HG02763 (cell line): Measurements from ENCODE around the gene COL20A1.

ENCODE experiments used
- ATAC-seq: cut with Tn5 transposase; IDR thresholded peaks from one replicate; pipeline ENCODE4 v1.9.1; 2021; ENCODE audit warnings: mild to moderate bottlenecking, moderate library complexity; ENCODE audit not compliant: unreplicated experiment

COL20A1 gene

GRCh38 chr20:63276956-63277355, 16.0 kb upstream of the COL20A1 start:
- no peak for ATAC-seq

DNA sequence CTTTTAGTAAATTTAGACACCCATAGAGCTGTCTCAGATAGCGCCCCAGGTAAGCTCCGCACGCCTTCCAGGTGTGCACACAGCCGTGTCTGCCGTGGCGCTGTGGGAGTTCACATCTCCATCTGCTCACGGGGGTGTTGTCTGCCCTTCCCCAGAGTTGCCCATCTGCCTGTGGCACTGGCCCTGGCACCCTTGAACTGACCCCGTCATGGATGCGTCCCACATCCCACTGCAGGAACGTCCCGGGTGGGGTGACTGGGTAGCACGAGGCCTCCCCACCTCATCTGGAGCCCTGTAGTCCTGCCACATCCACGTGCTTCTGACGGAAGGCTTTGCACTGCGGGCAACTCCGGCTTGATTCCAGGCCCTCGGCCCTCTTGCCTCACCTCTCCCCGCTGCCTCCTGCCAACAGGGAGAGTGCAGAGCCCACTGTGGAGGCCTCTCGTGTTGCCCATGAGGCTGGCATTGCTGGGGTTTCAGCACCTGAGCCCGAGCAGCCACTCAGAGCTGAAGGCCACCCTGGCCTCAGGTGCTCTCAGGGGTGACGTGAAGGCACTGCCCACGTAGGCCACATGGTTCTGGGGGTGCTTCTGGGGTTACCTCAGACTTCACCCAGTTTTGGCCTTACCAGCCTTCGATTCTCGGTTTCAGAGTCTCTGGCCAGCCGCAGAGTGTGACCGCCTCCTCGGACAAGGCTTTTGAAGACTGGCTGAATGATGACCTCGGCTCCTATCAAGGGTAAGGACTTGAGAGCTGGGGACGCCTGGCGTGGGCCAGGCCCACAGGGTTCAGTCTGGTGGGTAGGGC, 15.3 kb upstream of the COL20A1 start:
- ATAC-seq: no peak

- no peak for ATAC-seq
Measured at GRCh38 chr20:63278661-63279060, 14.3 kb upstream of the COL20A1 start.

GRCh38 chr20:63279931-63280330, 13.1 kb upstream of the COL20A1 start:
- ATAC-seq: no peak

- ATAC-seq: no peak
Measured at GRCh38 chr20:63280371-63280770, 12.6 kb upstream of the COL20A1 start.

DNA sequence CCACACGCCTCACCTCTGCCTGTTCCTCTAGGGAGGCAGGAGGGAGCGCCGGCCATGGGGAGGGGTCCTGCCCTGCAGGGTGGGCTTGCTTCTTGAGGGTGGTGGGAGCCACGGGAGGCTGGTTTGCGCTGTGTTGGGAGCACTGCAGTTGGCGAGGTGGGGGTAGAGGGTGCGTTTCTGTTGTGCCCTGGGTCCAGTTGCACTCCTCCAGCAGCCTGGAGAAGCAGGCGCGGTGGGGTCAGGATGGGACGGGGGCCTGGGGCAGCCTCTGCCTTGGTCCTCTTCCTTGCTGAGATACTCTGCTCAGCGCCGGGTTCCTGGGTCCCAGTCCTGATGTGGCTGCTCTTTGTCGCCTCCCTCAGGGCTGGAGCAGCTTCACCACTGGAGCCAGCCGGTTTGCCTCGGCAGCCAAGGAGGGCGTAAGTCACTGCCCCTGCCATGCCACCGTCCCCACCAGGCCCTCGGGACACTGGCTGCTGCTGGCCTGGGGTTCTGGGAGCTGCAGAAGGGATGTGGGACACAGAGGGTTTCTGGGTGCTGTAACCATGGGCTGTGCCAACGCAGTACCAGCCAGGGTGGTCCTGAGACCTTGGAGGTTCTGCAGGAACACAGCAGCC, 11.9 kb upstream of the COL20A1 start:
- ATAC-seq: no peak

- no peak for ATAC-seq
Measured at GRCh38 chr20:63281742-63282665, 11.0 kb upstream of the COL20A1 start.

DNA sequence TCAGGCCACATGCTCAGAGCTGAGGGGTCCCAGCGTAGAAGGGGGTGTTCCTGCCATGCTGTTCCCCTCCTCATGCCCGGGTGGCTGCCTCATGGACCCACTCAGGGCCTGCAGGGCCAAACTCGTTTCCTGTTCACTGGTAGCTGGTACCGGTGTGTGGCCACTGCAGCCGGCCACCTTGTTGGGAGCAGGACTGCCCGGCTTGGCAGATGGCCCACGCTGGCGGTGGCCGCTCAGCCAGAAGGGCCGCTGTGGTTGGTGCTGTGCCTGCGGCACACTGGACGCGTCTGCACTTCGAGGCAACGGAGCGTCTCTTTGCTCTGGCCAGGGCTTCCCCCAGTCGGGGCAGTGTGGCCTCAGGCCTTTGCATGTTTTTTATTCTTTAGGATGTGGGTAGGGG, 10.0 kb upstream of the COL20A1 start:
- no peak for ATAC-seq

DNA sequence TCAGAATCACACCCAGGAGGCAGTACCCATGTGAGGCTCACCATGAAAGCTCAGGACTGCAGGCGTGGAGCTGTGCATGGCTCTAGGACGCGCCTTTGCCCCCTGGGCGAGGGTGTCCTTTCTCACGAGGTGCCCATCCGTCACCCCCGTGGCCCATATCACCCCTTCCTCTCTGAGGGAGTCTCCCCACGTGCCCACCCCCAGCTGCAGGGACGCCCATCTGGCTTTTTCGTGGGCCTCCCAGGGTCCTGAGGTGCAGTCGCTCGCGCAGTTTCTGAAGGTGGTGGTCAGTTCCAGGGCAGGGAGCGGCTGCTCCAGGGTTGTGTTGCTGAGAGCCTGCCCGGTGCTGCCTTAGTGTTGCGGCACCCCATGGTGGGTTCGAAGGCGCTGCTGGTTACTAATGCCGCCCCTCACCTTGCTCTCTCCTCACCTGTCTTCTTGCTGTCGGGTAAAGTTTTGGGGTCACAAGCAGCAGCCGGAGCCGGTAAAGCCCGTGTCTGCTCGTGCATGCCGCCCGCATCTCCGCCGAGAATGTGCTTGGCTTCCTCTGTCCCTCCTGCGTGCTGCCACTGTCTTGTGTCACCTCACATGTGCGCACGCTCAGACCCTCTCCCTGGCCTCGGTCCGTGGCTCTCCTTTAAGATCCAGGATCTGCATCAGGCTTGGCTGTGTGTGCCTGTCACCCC, 9.4 kb upstream of the COL20A1 start:
- ATAC-seq: no peak

- ATAC-seq: no peak
Measured at GRCh38 chr20:63284083-63284440, 8.9 kb upstream of the COL20A1 start.

DNA sequence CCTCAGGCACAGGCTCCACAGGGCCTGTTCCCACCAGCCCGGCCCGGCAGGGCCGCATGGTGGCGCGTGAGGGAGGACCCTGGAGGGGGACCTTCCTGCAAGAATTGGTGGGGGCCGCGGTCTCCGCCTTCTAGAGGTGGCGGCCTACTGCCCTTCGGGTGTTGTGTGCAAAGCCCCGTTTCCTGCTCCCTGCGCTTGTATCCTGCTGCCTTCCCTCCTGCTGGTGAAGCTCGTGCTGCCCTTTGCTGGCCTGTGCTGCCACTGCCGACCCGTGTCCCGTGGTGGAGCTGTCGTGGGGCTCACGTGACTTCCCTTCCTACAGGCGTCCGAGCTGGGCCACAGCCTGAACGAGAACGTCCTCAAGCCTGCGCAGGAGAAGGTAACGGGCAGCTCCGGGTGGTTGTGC, 8.4 kb upstream of the COL20A1 start:
- no peak for ATAC-seq

DNA sequence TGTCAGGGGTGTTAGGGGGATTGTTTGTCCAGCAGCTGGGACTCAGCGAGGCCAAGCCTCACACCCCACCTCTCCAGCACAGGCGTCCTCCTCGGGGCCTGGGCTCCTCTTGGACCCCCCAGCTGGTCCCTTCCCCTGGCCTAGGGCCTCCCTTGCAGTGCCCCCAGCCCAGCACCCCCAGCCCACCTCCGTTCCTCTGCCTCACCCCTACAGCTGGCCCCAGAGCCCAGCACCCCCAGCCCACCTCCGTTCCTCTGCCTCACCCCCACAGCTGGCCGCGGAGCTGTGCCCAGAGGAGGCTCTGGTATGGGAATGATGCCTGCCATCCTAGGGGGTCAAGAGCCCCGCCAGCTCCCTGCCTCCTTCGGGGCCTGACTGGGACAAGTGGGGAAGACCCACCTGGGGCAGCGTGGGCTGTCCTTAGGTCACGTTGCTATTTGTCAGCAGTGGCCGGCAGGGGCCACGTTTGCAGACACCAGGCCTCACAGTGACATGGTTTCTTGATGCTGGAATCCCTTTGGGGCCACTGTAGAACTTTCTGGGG, 7.9 kb upstream of the COL20A1 start:
- ATAC-seq: no peak

- ATAC-seq: no peak
Measured at GRCh38 chr20:63285636-63286615, 7.1 kb upstream of the COL20A1 start.

- no peak for ATAC-seq
Measured at GRCh38 chr20:63286781-63287696, 5.9 kb upstream of the COL20A1 start.

GRCh38 chr20:63287697-63288580, 5.0 kb upstream of the COL20A1 start:
- ATAC-seq: no peak

DNA sequence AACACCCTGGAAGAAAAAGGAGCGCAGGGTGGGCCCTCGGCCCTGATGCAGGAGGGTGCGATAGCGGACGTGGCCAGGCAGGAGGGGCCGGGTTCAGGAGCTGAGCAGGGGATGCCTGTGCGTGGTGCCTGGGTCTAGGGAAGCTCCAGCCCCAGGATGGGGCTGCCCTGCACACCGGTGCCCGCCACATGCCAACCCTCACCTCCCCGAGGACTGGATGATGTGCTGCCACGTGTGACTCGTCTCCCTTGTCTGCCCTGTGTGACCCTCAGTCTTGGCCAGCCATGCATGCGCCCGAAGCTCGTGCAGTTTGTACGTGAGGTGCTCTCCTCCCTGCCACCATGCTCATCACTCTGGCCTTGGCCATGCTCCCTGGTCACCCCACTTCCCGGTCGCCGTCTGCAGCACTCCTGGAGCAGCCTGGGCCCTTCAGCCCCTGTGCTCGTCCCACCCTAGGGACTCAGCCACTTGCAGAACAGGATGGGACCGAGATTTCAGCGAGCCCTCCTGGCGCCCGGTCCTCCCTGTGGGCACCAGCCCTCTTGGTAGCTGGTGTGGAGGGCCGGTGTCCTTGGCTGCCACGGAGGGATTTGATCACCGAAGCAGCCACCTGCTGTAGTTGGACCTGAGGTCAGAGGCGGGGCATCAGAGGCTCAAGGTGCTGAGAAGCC, 4.3 kb upstream of the COL20A1 start:
- no peak for ATAC-seq
